ENCODE data around the gene SERPINA4. TPM values are rescaled to one million over a fixed set of nuclear protein-coding genes. Genes with fewer than 3 reads are reported as not detected.

The SERPINA4 gene
- total and polyA plus RNA-seq, 2 of the 8 experiments (the other 6 are each of a cell fraction or from before 2014, with no cell fraction given): not detected

GRCh38 chr14:94555991-94556390 is 5.3 kb upstream of the SERPINA4 start:
- CTCF ChIA-PET (ENCODE audit: partially characterized antibody): interaction anchor here (0.6 kb wide), 1 partner anchor 1358 kb away, joined by 4 read pairs; no protein-coding TSS in a partner anchor
- H3K79me1 ChIP-seq (ENCODE audit: low read depth, low read length): no peaks in the 10 kb centered on the region
- DNase-seq (ENCODE audit: low read depth in 1 of 2, low spot score in 2 of 2): no peak

More at GRCh38 chr14:94555991-94556390, 5.3 kb upstream of the SERPINA4 start:
- no peak overlapping the region for H3K56ac ChIP-seq (replicated peaks; ENCODE audit: insufficient read length, low read depth, low read length)
- H4K8ac ChIP-seq (ENCODE audit: extremely low read depth, insufficient read depth, low read length): no peak overlapping the region
- H4K20me1 ChIP-seq (replicated peaks in 1 of 2; ENCODE audit: control insufficient read depth in 1 of 2, insufficient read depth in 2 of 2, low read length in 2 of 2): no peaks in the 10 kb centered on the region
- FAIRE-seq: no peak
- H3K4me2 ChIP-seq (ENCODE audit: insufficient read depth in 1 of 2, low read depth in 2 of 2, low read length in 2 of 2): no peak overlapping the region
- H3K79me2 ChIP-seq (ENCODE audit: control insufficient read depth in 1 of 2, insufficient read depth in 2 of 2, low read length in 2 of 2): no peaks in the 10 kb centered on the region
- no peaks in the 10 kb centered on the region for H3K9me3 ChIP-seq (ENCODE audit: insufficient read depth in 2 of 2, low read depth in 1 of 2, low read length in 1 of 2)
- H2BK120ac ChIP-seq (replicated peaks; ENCODE audit: low read depth, low read length): no peak overlapping the region
- H3K27me3 ChIP-seq (replicated peaks in 1 of 4; ENCODE audit: control insufficient read depth in 3 of 4, extremely low read depth in 1 of 4, insufficient read depth in 3 of 4, low read length in 3 of 4): no peaks in the 10 kb centered on the region
- no peaks in the 10 kb centered on the region for H3K36me3 ChIP-seq (ENCODE audit: control insufficient read depth in 2 of 4, insufficient read depth in 4 of 4, low read length in 3 of 4)
- H3K14ac ChIP-seq (ENCODE audit: insufficient read length): no peak overlapping the region
- 93% methylated on average over 9 of the region's 9 CpGs; no CpG with 5 or more reads in 1 of the 2 experiments for WGBS, 2 experiments (ENCODE audit: extremely low coverage in 1 of 2, insufficient coverage in 1 of 2, insufficient read length in 1 of 2, insufficient replicate concordance in 2 of 2, low coverage in 1 of 2, low lambda C conversion rate in 2 of 2, missing lambda C conversion rate in 1 of 2)
- no peak overlapping the region for H2BK12ac ChIP-seq (ENCODE audit: low read depth, low read length)
- no peak overlapping the region for H2AK5ac ChIP-seq (ENCODE audit: low read depth, low read length)
- H2AFZ ChIP-seq (ENCODE audit: low read length): no peak overlapping the region
- H4K5ac ChIP-seq (ENCODE audit: insufficient read length, low read depth, low read length): no peak overlapping the region
- POLR2A ChIA-PET (ENCODE audit: partially characterized antibody): no interaction called here
- H3K9ac ChIP-seq (replicated peaks in 1 of 4; ENCODE audit: extremely low read depth in 1 of 4, low read depth in 3 of 4, low read length in 3 of 4): no peak overlapping the region
- no peak overlapping the region for H3K4ac ChIP-seq (replicated peaks; ENCODE audit: insufficient read length, low read depth, low read length)
- H2BK20ac ChIP-seq (ENCODE audit: low read length): no peak overlapping the region
- no peaks in the 10 kb centered on the region for H3K4me1 ChIP-seq (replicated peaks in 1 of 4; ENCODE audit: control insufficient read depth in 3 of 4, insufficient read depth in 4 of 4, low read length in 3 of 4)
- no peak overlapping the region for H3K23ac ChIP-seq (ENCODE audit: insufficient read length)
- no peaks in the 10 kb centered on the region for H3K23me2 ChIP-seq (ENCODE audit: low read depth, low read length)
- H3K4me3 ChIP-seq (ENCODE audit: extremely low read depth in 1 of 4, insufficient read depth in 2 of 4, low read depth in 3 of 4, low read length in 4 of 4): no peak overlapping the region
- H3K27ac ChIP-seq (ENCODE audit: low read depth, low read length): no peak overlapping the region
- H4K91ac ChIP-seq (replicated peaks; ENCODE audit: insufficient read length, low read length): no peak overlapping the region
- H2BK15ac ChIP-seq (ENCODE audit: low read length): no peak overlapping the region
- no peak overlapping the region for H2BK5ac ChIP-seq (ENCODE audit: low read depth, low read length)
- TF ChIP-seq SP4 (IDR thresholded peaks at IDR 0.05; ENCODE audit: low read length): no peak
- TF ChIP-seq BCL11A (IDR thresholded peaks at IDR 0.05; ENCODE audit: low read depth in 2 of 2, low read length in 2 of 2): no peak
- no peak for TF ChIP-seq KDM5A (IDR thresholded peaks at IDR 0.05; ENCODE audit: low read length)
- no peak for TF ChIP-seq POLR2A (IDR thresholded peaks at IDR 0.05; ENCODE audit: control extremely low read depth in 1 of 2, low read depth in 2 of 2, low read length in 2 of 2)
- TF ChIP-seq JUND (IDR thresholded peaks at IDR 0.05; ENCODE audit: low read length): no peak
- TF ChIP-seq POLR2AphosphoS5 (IDR thresholded peaks at IDR 0.05; ENCODE audit: low read depth, low read length): no peak
- TF ChIP-seq GTF2F1 (IDR thresholded peaks at IDR 0.05; ENCODE audit: borderline replicate concordance, low read depth, low read length): no peak
- TF ChIP-seq SUZ12 (IDR thresholded peaks at IDR 0.05; ENCODE audit: low read length): no peak
- no peak overlapping the region for H3K18ac ChIP-seq (ENCODE audit: extremely low read depth, low read length)

Data from H1 (cell line).